A549 (cell line): ENCODE data around the gene DUOX1. TPM values are rescaled to one million over a fixed set of nuclear protein-coding genes. Genes with fewer than 3 reads are reported as not detected.

Experiments
- ATAC-seq, 2 experiments: fragments of 200-7000 bp in 1 of 2; fragments of >200 bp in 1 of 2; cut with Nextera tagmentation in 1 of 2; cut with Tn5 transposase in 1 of 2; 3 replicates each; pipeline versions ENCODE4 v1.8.0 to v1.9.1; 2018 to 2020; ENCODE audit warnings: mild to moderate bottlenecking in 1 of 2, moderate library complexity in 1 of 2
- CTCF ChIA-PET: fragments of 300-600 bp; sonication (Branson Sonifier 250); formaldehyde crosslinking; extraction: SDS; loops from one replicate; lab custom pipeline; 2021; ENCODE audit warnings: antibody characterized with exemption, inconsistent platforms; lab: Yijun Ruan, JAX
- POLR2A ChIA-PET: fragments of 350-600 bp; formaldehyde crosslinking; extraction: SDS; loops from one replicate; lab custom pipeline; 2021; ENCODE audit warnings: antibody characterized with exemption, inconsistent platforms; lab: Yijun Ruan, JAX
- DNase-seq, 2 experiments: peaks; one replicate each; pipeline versions ENCODE4 v3.0.0 to v3.0.0-alpha.2; 2011 to 2016; ENCODE audit warnings: low read depth in 1 of 2, low spot score in 1 of 2
- FAIRE-seq: peaks from 2 replicates; lab custom pipeline; 2011; peaks lifted over from hg19 to GRCh38; lab: Jason Lieb, UNC
- H3K27ac ChIP-seq, 2 experiments: fragments of >200 bp; sonication (Bioruptor Twin); formaldehyde crosslinking; 3 replicates each; pipeline ENCODE4 v1.5.1; 2016 to 2017
- H3K4me1 ChIP-seq: fragments of >200 bp; sonication (Bioruptor Twin); formaldehyde crosslinking; 3 replicates; pipeline ENCODE4 v1.6.1; 2016
- H3K4me2 ChIP-seq: fragments of >200 bp; sonication (Bioruptor Twin); formaldehyde crosslinking; 3 replicates; pipeline ENCODE4 v1.6.1; 2016
- H3K4me3 ChIP-seq: fragments of >200 bp; sonication (Bioruptor Twin); formaldehyde crosslinking; 3 replicates; pipeline ENCODE4 v1.5.1; 2016
- H3K9me3 ChIP-seq: fragments of >200 bp; sonication (Bioruptor Twin); formaldehyde crosslinking; 3 replicates; pipeline ENCODE4 v1.6.1; 2016
- BCL3 ChIP-seq: fragments of >200 bp; sonication (Bioruptor Twin); formaldehyde crosslinking; IDR thresholded peaks from 3 replicates; pipeline ENCODE4 v1.6.1; 2016
- BHLHE40 ChIP-seq: IDR thresholded peaks from 2 replicates; pipeline ENCODE4 v1.6.1; 2012; ENCODE audit warnings: low read depth, low read length, inconsistent platforms
- CEBPB ChIP-seq, 2 experiments: fragments of >200 bp in 1 of 2; sonication (Bioruptor Twin) in 1 of 2; formaldehyde crosslinking in 1 of 2; IDR thresholded peaks; 2 replicates each; pipeline ENCODE4 v1.6.1; 2012 to 2016
- CTCF ChIP-seq: fragments of >200 bp; sonication (Bioruptor Twin); formaldehyde crosslinking; IDR thresholded peaks from 3 replicates; pipeline ENCODE4 v1.5.1; 2016
- E2F6 ChIP-seq: IDR thresholded peaks from 2 replicates; pipeline ENCODE4 v1.6.1; 2012; ENCODE audit warnings: low read depth, borderline replicate concordance
- EHF ChIP-seq: fragments of 250-450 bp; sonication (Bioruptor Pico); IDR thresholded peaks from 2 replicates; pipeline ENCODE4 v1.5.0; 2020; ENCODE audit warnings: mild to moderate bottlenecking
- ESRRA ChIP-seq: fragments of 150-350 bp; IDR thresholded peaks from 2 replicates; pipeline ENCODE4 v1.6.1; 2014; ENCODE audit warnings: mild to moderate bottlenecking, low read length, borderline replicate concordance
- FOSB ChIP-seq: fragments of 250-450 bp; sonication (Bioruptor Pico); IDR thresholded peaks from 2 replicates; pipeline ENCODE4 v1.5.0; 2020; ENCODE audit warnings: mild to moderate bottlenecking, moderate library complexity
- FOSL2 ChIP-seq, 2 experiments: fragments of 450-650 bp in 1 of 2; fragments of >200 bp in 1 of 2; sonication (Bioruptor Twin) in 1 of 2; formaldehyde crosslinking; IDR thresholded peaks; 2 replicates each; pipeline versions ENCODE4 v1.5.0 to v1.6.1; 2016 to 2020; ENCODE audit warnings: mild to moderate bottlenecking in 1 of 2, moderate library complexity in 1 of 2
- HES2 ChIP-seq: fragments of >200 bp; sonication (Bioruptor Twin); formaldehyde crosslinking; IDR thresholded peaks from 2 replicates; pipeline ENCODE4 v1.6.1; 2016
- HOXB13 ChIP-seq: fragments of 250-450 bp; sonication (Bioruptor Pico); IDR thresholded peaks from 2 replicates; pipeline ENCODE4 v1.5.0; 2020; ENCODE audit warnings: low read depth, mild to moderate bottlenecking, moderate library complexity
- HOXB5 ChIP-seq: fragments of 250-450 bp; sonication (Bioruptor Pico); IDR thresholded peaks from 2 replicates; pipeline ENCODE4 v1.5.0; 2020; ENCODE audit warnings: mild to moderate bottlenecking, moderate library complexity
- JUN ChIP-seq, 2 experiments: fragments of >200 bp; sonication (Bioruptor Twin); formaldehyde crosslinking; IDR thresholded peaks; 2 replicates in 1 of 2; 3 replicates in 1 of 2; pipeline ENCODE4 v1.6.1; 2016 to 2017
- KDM1A ChIP-seq: fragments of 200-600 bp; sonication (generic); IDR thresholded peaks from 2 replicates; pipeline ENCODE4 v1.6.1; 2016; ENCODE audit warnings: low read depth, mild to moderate bottlenecking
- KDM5A ChIP-seq: fragments of 200-600 bp; sonication (generic); IDR thresholded peaks from 2 replicates; pipeline ENCODE4 v1.6.1; 2016; ENCODE audit warnings: antibody characterized with exemption, mild to moderate bottlenecking
- MAZ ChIP-seq: fragments of 150-350 bp; IDR thresholded peaks from 2 replicates; pipeline ENCODE4 v1.6.1; 2014; ENCODE audit warnings: antibody characterized with exemption, low read depth, low read length, borderline replicate concordance
- MYC ChIP-seq: IDR thresholded peaks from 2 replicates; pipeline ENCODE4 v1.6.1; 2012; ENCODE audit warnings: mild to moderate bottlenecking, inconsistent platforms, low read length, improper control_type of control experiment, borderline replicate concordance
- NPAS2 ChIP-seq: fragments of 250-450 bp; sonication (Bioruptor Pico); IDR thresholded peaks from 2 replicates; pipeline ENCODE4 v1.8.0; 2022; ENCODE audit warnings: mild to moderate bottlenecking, moderate library complexity, borderline replicate concordance
- POLR2AphosphoS2 ChIP-seq: conservative IDR thresholded peaks from 2 replicates; pipeline ENCODE4 v1.6.1; 2012; ENCODE audit warnings: low read length, improper control_type of control experiment, inconsistent platforms
- RAD21 ChIP-seq, 2 experiments: fragments of >200 bp in 1 of 2; sonication (Bioruptor Twin) in 1 of 2; formaldehyde crosslinking in 1 of 2; IDR thresholded peaks in 1 of 2; conservative IDR thresholded peaks in 1 of 2; 2 replicates in 1 of 2; 3 replicates in 1 of 2; pipeline ENCODE4 v1.6.1; 2012 to 2018; ENCODE audit warnings: inconsistent platforms in 1 of 2
- RCOR1 ChIP-seq: fragments of 150-350 bp; IDR thresholded peaks from 2 replicates; pipeline ENCODE4 v1.6.1; 2014; ENCODE audit warnings: antibody characterized with exemption, low read length, low read depth
- REST ChIP-seq: fragments of 200-600 bp; sonication (generic); IDR thresholded peaks from 2 replicates; pipeline ENCODE4 v1.6.1; 2016; ENCODE audit warnings: antibody characterized with exemption, mild to moderate bottlenecking, moderate library complexity
- RFX5 ChIP-seq: fragments of 450-650 bp; IDR thresholded peaks from 2 replicates; pipeline ENCODE4 v1.7.1; 2014; ENCODE audit warnings: antibody characterized with exemption, mild to moderate bottlenecking, moderate library complexity
- SREBF2 ChIP-seq: fragments of 450-650 bp; IDR thresholded peaks from 2 replicates; pipeline ENCODE4 v1.6.1; 2014; ENCODE audit warnings: mild to moderate bottlenecking, moderate library complexity
- TP53 ChIP-seq: fragments of 250-450 bp; sonication (Bioruptor Pico); IDR thresholded peaks from 2 replicates; pipeline ENCODE4 v1.5.0; 2021; ENCODE audit warnings: mild to moderate bottlenecking, moderate library complexity
- ZC3H11A ChIP-seq: fragments of 450-650 bp; IDR thresholded peaks from 2 replicates; pipeline ENCODE4 v1.6.1; 2014; ENCODE audit warnings: antibody characterized with exemption, mild to moderate bottlenecking
- ZFP36 ChIP-seq: fragments of 450-650 bp; IDR thresholded peaks from 2 replicates; pipeline ENCODE4 v1.6.1; 2014; ENCODE audit warnings: borderline replicate concordance; ENCODE audit not compliant: partially characterized antibody
- ZNF302 ChIP-seq: fragments of 250-450 bp; sonication (Bioruptor Pico); IDR thresholded peaks from 2 replicates; pipeline ENCODE4 v1.9.0; 2021; ENCODE audit warnings: inconsistent platforms, mild to moderate bottlenecking, moderate library complexity
- WGBS: methylation state at CpG from one replicate; pipeline ENCODE4 v1.1.6; 2017; ENCODE audit errors: missing lambda C conversion rate; 5-methylcytosine and 5-hydroxymethylcytosine counted together
- polyA plus RNA-seq, 4 experiments: library from polyadenylated mRNA; depleted of rRNA in 3 of 4; stranded (reverse); fragments of >200 nt; fragmentation: RNase III in 1 of 4; extraction: RNeasy Plus Mini Kit Qiagen cat#74134 plus additional on column Dnase treatment in 1 of 4; gene quantifications; 2 replicates in 3 of 4; 3 replicates in 1 of 4; pipeline ENCODE4 v1.2.3, GENCODE V29; 2011 to 2017

The DUOX1 gene
- polyA plus RNA-seq, 2 of the 4 experiments (the other 2 are of a cell fraction): not detected

GRCh38 chr15:45164914-45165313, 35.1 kb downstream of the DUOX1 start:
- TF ChIP-seq MYC (no peak), HOXB13 (CRISPR knock-in tag) (no peak), HOXB5 (CRISPR knock-in tag) (no peak), POLR2AphosphoS2 (no peak), MAZ (no peak), RFX5 (no peak), NPAS2 (CRISPR knock-in tag) (no peak), JUN (IDR thresholded peaks at IDR 0.05) (no peak), SREBF2 (no peak), RCOR1 (no peak), CEBPB (IDR thresholded peaks at IDR 0.05) (no peak), RAD21 (conservative IDR thresholded peaks at IDR 0.05 in 1 of 2, IDR thresholded peaks at IDR 0.05 in 1 of 2) (no peak), TP53 (no peak)
- CTCF ChIA-PET: interaction anchor here (2.5 to 8.6 kb wide), 4 partner anchors 37 to 293 kb away, joined by 7 to 104 read pairs (median 24); a partner anchor contains a TSS
- WGBS: 100% methylated on average over 1 of the region's 1 CpG
- H3K4me1 ChIP-seq: peaks cover 11% of the 10 kb centered on the region
- POLR2A ChIA-PET: interaction anchor here (0.6 to 1.1 kb wide), 2 partner anchors 36 to 111 kb away, joined by 3 to 4 read pairs; no protein-coding TSS in a partner anchor
- FAIRE-seq (no peak), ATAC-seq (no peak), DNase-seq (no peak)
- H3K4me2 ChIP-seq: no peak overlapping the region
- no peaks in the 10 kb centered on the region for H3K9me3 ChIP-seq
- H3K27ac ChIP-seq: no peak overlapping the region
- H3K4me3 ChIP-seq: no peak overlapping the region

- CTCF ChIA-PET: interaction anchor here (2.5 to 8.6 kb wide), 3 partner anchors 36 to 236 kb away, joined by 7 to 104 read pairs (median 39); a partner anchor contains a TSS
- no peak overlapping the region; the same call in 2 of the 3 replicates for H3K4me2 ChIP-seq
- H3K27ac ChIP-seq: peak overlapping the region in 1 of 2 experiments; percentile 100; a peak in 3 of 6 replicates
- TF ChIP-seq REST: no peak
- TF ChIP-seq KDM1A: no peak
- no peak for TF ChIP-seq RAD21 (conservative IDR thresholded peaks at IDR 0.05 in 1 of 2, IDR thresholded peaks at IDR 0.05 in 1 of 2)
- no peak for TF ChIP-seq FOSL2 (IDR thresholded peaks at IDR 0.05)
- TF ChIP-seq FOSL2 (CRISPR knock-in tag; IDR thresholded peaks at IDR 0.05): no peak
- no peak for TF ChIP-seq ZNF302 (CRISPR knock-in tag)
- TF ChIP-seq ZC3H11A: no peak
- TF ChIP-seq CEBPB (IDR thresholded peaks at IDR 0.05): no peak
- no peak for TF ChIP-seq HES2
- no peak for TF ChIP-seq EHF
- TF ChIP-seq CTCF: no peak
- TF ChIP-seq FOSB (CRISPR knock-in tag): no peak
- TF ChIP-seq ZFP36: no peak
- TF ChIP-seq KDM5A: no peak
- TF ChIP-seq ESRRA: no peak
- no peak for TF ChIP-seq BHLHE40
- TF ChIP-seq BCL3: no peak
- TF ChIP-seq E2F6: no peak
- 81% methylated on average over 2 of the region's 5 CpGs for WGBS
- POLR2A ChIA-PET: interaction anchor here (0.6 to 1.1 kb wide), 3 partner anchors 33 to 110 kb away, joined by 3 to 4 read pairs (median 3); no protein-coding TSS in a partner anchor
- H3K4me1 ChIP-seq: peaks cover 11% of the 10 kb centered on the region
- DNase-seq (no peak), ATAC-seq (no peak), FAIRE-seq (no peak)
- no peak overlapping the region for H3K4me3 ChIP-seq
- no peaks in the 10 kb centered on the region for H3K9me3 ChIP-seq
Observed at GRCh38 chr15:45165536-45165935, 35.7 kb downstream of the DUOX1 start.
